HG03439 (cell line): ENCODE results near the gene PRSS22.

Experiments used
- ATAC-seq: cut with Tn5 transposase; IDR thresholded peaks from one replicate; pipeline ENCODE4 v1.9.1; 2021; ENCODE audit warnings: mild to moderate bottlenecking, moderate library complexity; ENCODE audit not compliant: unreplicated experiment

The PRSS22 gene

GRCh38 chr16:2881783-2882649, 24.0 kb upstream of the PRSS22 start:
- peak; percentile 16 for ATAC-seq

- ATAC-seq: no peak
Observed at GRCh38 chr16:2879854-2880508, 22.0 kb upstream of the PRSS22 start.

- peak; percentile 77 for ATAC-seq
Observed at GRCh38 chr16:2874912-2875362, 17.0 kb upstream of the PRSS22 start.

- no peak for ATAC-seq
Observed at GRCh38 chr16:2874032-2874911, 16.3 kb upstream of the PRSS22 start.

GRCh38 chr16:2871926-2872325, 14.0 kb upstream of the PRSS22 start:
- ATAC-seq: no peak

GRCh38 chr16:2867987-2868789, 10.2 kb upstream of the PRSS22 start:
- peak; percentile 87 for ATAC-seq

GRCh38 chr16:2867661-2867986, 9.7 kb upstream of the PRSS22 start:
- ATAC-seq: no peak

- no peak for ATAC-seq
Observed at GRCh38 chr16:2866431-2866830, 8.5 kb upstream of the PRSS22 start.

- ATAC-seq: no peak
Observed at GRCh38 chr16:2865651-2866050, 7.7 kb upstream of the PRSS22 start.

GRCh38 chr16:2860826-2861567, 3.0 kb upstream of the PRSS22 start:
- ATAC-seq: no peak

GRCh38 chr16:2859686-2860265, 1.8 kb upstream of the PRSS22 start:
- no peak for ATAC-seq

GRCh38 chr16:2858245-2859025, 465 bp upstream of the PRSS22 start:
- no peak for ATAC-seq

GRCh38 chr16:2856686-2857450, 1.1 kb downstream of the PRSS22 start:
- no peak for ATAC-seq

GRCh38 chr16:2856061-2856670, 1.8 kb downstream of the PRSS22 start:
- ATAC-seq: no peak

GRCh38 chr16:2855536-2855935, 2.4 kb downstream of the PRSS22 start:
- ATAC-seq: no peak

- no peak for ATAC-seq
Observed at GRCh38 chr16:2854700-2855309, 3.2 kb downstream of the PRSS22 start.

- no peak for ATAC-seq
Observed at GRCh38 chr16:2853531-2854073, 4.4 kb downstream of the PRSS22 start.
